Testis (tissue), 2 donors: ENCODE data around the gene C5.

ENCODE experiments used
- CTCF ChIP-seq, 3 experiments: fragments of 450-650 bp in 2 of 3; fragments of 200-600 bp in 1 of 3; sonication (generic) in 1 of 3; IDR thresholded peaks; one replicate each; pipeline ENCODE4 v1.5.1; 2016 to 2019; ENCODE audit warnings: antibody characterized with exemption in 3 of 3, mild to moderate bottlenecking in 2 of 3, moderate library complexity in 1 of 3
- POLR2A ChIP-seq: fragments of 450-650 bp; IDR thresholded peaks from one replicate; pipeline ENCODE4 v1.6.1; 2017; ENCODE audit warnings: antibody characterized with exemption, mild to moderate bottlenecking, moderate library complexity

- no peak for TF ChIP-seq CTCF (IDR thresholded peaks at IDR 0.05)
- TF ChIP-seq POLR2A: no peak
These were observed 115.8 kb downstream of the C5 start for GRCh38 chr9:120934281-120934680.
